WTC11 (cell line): Measurements from ENCODE around the gene CETP.

Experiments
- ATF1 ChIP-seq: sonication (generic); formaldehyde crosslinking; IDR thresholded peaks from 2 replicates; pipeline ENCODE4 v1.8.1; 2023; ENCODE audit warnings: mild to moderate bottlenecking, moderate library complexity, missing genetic modification reagents
- CBFB ChIP-seq: sonication (generic); formaldehyde crosslinking; IDR thresholded peaks from 2 replicates; pipeline ENCODE4 v1.8.1; 2022; ENCODE audit warnings: mild to moderate bottlenecking, low read depth, missing genetic modification reagents
- CREB1 ChIP-seq: sonication (generic); formaldehyde crosslinking; IDR thresholded peaks from 2 replicates; pipeline ENCODE4 v1.8.0; 2023; ENCODE audit warnings: mild to moderate bottlenecking, missing genetic modification reagents
- FOXP1 ChIP-seq: sonication (generic); formaldehyde crosslinking; IDR thresholded peaks from 2 replicates; pipeline ENCODE4 v1.8.0; 2022; ENCODE audit warnings: missing genetic modification reagents, mild to moderate bottlenecking, moderate library complexity, borderline replicate concordance
- JAZF1 ChIP-seq: fragments of 250-450 bp; sonication (Bioruptor Pico); IDR thresholded peaks from 2 replicates; pipeline ENCODE4 v1.9.0; 2021; ENCODE audit warnings: moderate library complexity, mild to moderate bottlenecking, inconsistent platforms
- NFATC4 ChIP-seq: fragments of 250-450 bp; sonication (Bioruptor Pico); IDR thresholded peaks from 2 replicates; pipeline ENCODE4 v1.9.0; 2021; ENCODE audit warnings: mild to moderate bottlenecking
- SP1 ChIP-seq: sonication (generic); formaldehyde crosslinking; conservative IDR thresholded peaks from 2 replicates; pipeline ENCODE4 v1.8.1; 2022; ENCODE audit warnings: missing genetic modification reagents
- TF ChIP-seq, protein P1 (sequence below): sonication (generic); formaldehyde crosslinking; IDR thresholded peaks from 2 replicates; pipeline ENCODE4 v1.8.1; 2023; ENCODE audit warnings: mild to moderate bottlenecking, moderate library complexity, missing genetic modification reagents
- TF ChIP-seq, protein P2 (sequence below): fragments of 200-600 bp; IDR thresholded peaks from 2 replicates; pipeline ENCODE4 v1.8.0; 2022; ENCODE audit warnings: antibody characterized with exemption
- TF ChIP-seq, protein P3 (sequence below): fragments of 250-450 bp; sonication (Bioruptor Pico); IDR thresholded peaks from 2 replicates; pipeline ENCODE4 v2.1.2; 2022; ENCODE audit warnings: mild to moderate bottlenecking, moderate library complexity
- TF ChIP-seq, protein P4 (sequence below): sonication (generic); formaldehyde crosslinking; IDR thresholded peaks from 2 replicates; pipeline ENCODE4 v1.8.0; 2022; ENCODE audit warnings: mild to moderate bottlenecking, missing genetic modification reagents

DNA sequence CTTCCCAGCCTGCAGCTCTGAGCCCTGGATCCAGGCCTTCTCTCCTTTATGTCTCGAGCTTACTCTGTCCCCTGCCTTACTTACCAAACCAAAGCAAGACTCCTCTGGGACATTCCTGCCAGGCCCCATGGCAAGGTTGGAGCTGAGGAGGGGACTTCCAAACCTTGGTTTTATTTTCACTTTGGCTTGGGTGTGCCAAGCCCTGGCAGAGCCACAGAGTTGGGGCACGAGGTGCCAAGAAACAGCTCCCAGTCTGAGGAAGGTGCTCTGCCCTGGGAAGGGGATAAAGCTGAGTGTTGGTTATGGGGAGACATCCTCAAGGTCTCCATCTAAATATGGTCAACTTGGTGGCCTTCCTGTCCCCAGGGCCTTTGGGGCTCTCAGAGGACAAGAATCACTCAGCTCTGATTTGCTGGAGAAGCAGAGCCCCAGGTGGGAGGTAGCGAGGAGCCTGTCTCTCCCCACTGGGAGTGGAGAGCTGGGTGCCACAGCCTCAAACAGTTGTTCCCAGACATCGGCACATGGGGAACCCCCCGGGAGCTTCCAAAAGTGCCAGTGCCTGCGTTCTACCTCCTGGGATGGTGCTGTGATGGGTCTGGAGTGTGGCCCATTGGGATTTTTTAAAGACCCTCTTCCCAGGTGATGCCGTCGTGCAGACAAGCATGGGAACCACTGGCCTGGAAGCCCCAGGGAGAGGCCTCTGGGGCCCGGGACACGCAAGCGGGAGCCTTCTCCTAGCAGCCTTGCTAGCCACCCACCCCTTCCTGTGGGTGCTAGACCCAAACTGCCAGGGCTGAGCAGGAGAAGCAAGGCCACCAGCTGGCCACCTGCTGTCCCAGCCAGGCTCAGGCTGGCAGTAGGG lies 37.9 kb downstream of the CETP start:
- TF ChIP-seq, protein P1, sequence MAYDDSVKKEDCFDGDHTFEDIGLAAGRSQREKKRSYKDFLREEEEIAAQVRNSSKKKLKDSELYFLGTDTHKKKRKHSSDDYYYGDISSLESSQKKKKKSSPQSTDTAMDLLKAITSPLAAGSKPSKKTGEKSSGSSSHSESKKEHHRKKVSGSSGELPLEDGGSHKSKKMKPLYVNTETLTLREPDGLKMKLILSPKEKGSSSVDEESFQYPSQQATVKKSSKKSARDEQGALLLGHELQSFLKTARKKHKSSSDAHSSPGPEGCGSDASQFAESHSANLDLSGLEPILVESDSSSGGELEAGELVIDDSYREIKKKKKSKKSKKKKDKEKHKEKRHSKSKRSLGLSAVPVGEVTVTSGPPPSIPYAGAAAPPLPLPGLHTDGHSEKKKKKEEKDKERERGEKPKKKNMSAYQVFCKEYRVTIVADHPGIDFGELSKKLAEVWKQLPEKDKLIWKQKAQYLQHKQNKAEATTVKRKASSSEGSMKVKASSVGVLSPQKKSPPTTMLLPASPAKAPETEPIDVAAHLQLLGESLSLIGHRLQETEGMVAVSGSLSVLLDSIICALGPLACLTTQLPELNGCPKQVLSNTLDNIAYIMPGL (CRISPR knock-in tag) = no peak
- TF ChIP-seq, protein P2, sequence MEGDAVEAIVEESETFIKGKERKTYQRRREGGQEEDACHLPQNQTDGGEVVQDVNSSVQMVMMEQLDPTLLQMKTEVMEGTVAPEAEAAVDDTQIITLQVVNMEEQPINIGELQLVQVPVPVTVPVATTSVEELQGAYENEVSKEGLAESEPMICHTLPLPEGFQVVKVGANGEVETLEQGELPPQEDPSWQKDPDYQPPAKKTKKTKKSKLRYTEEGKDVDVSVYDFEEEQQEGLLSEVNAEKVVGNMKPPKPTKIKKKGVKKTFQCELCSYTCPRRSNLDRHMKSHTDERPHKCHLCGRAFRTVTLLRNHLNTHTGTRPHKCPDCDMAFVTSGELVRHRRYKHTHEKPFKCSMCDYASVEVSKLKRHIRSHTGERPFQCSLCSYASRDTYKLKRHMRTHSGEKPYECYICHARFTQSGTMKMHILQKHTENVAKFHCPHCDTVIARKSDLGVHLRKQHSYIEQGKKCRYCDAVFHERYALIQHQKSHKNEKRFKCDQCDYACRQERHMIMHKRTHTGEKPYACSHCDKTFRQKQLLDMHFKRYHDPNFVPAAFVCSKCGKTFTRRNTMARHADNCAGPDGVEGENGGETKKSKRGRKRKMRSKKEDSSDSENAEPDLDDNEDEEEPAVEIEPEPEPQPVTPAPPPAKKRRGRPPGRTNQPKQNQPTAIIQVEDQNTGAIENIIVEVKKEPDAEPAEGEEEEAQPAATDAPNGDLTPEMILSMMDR = no peak
- TF ChIP-seq JAZF1 (CRISPR knock-in tag) = no peak
- TF ChIP-seq, protein P3, sequence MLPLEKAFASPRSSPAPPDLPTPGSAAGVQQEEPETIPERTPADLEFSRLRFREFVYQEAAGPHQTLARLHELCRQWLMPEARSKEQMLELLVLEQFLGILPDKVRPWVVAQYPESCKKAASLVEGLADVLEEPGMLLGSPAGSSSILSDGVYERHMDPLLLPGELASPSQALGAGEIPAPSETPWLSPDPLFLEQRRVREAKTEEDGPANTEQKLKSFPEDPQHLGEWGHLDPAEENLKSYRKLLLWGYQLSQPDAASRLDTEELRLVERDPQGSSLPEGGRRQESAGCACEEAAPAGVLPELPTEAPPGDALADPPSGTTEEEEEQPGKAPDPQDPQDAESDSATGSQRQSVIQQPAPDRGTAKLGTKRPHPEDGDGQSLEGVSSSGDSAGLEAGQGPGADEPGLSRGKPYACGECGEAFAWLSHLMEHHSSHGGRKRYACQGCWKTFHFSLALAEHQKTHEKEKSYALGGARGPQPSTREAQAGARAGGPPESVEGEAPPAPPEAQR (CRISPR knock-in tag) = no peak
- TF ChIP-seq CREB1 = no peak
- TF ChIP-seq NFATC4 (CRISPR knock-in tag) = no peak
- no peak for TF ChIP-seq CBFB (CRISPR knock-in tag)
- TF ChIP-seq, protein P4, sequence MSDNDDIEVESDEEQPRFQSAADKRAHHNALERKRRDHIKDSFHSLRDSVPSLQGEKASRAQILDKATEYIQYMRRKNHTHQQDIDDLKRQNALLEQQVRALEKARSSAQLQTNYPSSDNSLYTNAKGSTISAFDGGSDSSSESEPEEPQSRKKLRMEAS (CRISPR knock-in tag) = no peak
- no peak for TF ChIP-seq ATF1 (CRISPR knock-in tag)
- no peak for TF ChIP-seq SP1
- no peak for TF ChIP-seq FOXP1 (CRISPR knock-in tag)
